KMS-11 (cell line): ENCODE results near the gene SYTL1.

Experiments
- H2AFZ ChIP-seq: fragments of 200-600 bp; sonication (generic); 2 replicates; pipeline ENCODE4 v1.6.1; 2016; ENCODE audit warnings: antibody characterized with exemption, mixed run types, low read depth
- H3K27ac ChIP-seq: fragments of 200-600 bp; sonication (generic); 2 replicates; pipeline ENCODE4 v1.6.1; 2016; ENCODE audit warnings: mild to moderate bottlenecking, mixed run types
- H3K27me3 ChIP-seq: fragments of 200-600 bp; sonication (generic); 2 replicates; pipeline ENCODE4 v1.6.1; 2017; ENCODE audit warnings: mild to moderate bottlenecking, low read depth, mixed run types, moderate library complexity; ENCODE audit not compliant: insufficient read depth
- H3K36me3 ChIP-seq: fragments of 200-600 bp; sonication (generic); 2 replicates; pipeline ENCODE4 v1.6.1; 2017; ENCODE audit warnings: mild to moderate bottlenecking, mixed run types; ENCODE audit not compliant: insufficient read depth
- H3K4me1 ChIP-seq: fragments of 200-600 bp; sonication (generic); 2 replicates; pipeline ENCODE4 v1.6.1; 2016; ENCODE audit warnings: mild to moderate bottlenecking, low read depth, mixed run types; ENCODE audit not compliant: poor library complexity, severe bottlenecking
- H3K4me2 ChIP-seq: fragments of 200-600 bp; sonication (generic); 2 replicates; pipeline ENCODE4 v1.7.0; 2016; ENCODE audit warnings: mild to moderate bottlenecking, mixed run types
- H3K4me3 ChIP-seq: fragments of 200-600 bp; sonication (generic); IDR thresholded peaks from 2 replicates; pipeline ENCODE4 v1.6.1; 2017; ENCODE audit warnings: low read depth, low read length, mixed read lengths; ENCODE audit not compliant: insufficient read depth
- H3K79me2 ChIP-seq: fragments of 200-600 bp; sonication (generic); 2 replicates; pipeline ENCODE4 v1.6.1; 2016; ENCODE audit warnings: low read depth, mixed run types; ENCODE audit not compliant: insufficient read depth
- H3K9ac ChIP-seq: fragments of 200-600 bp; sonication (generic); 2 replicates; pipeline ENCODE4 v1.6.1; 2016; ENCODE audit warnings: mild to moderate bottlenecking, mixed run types
- H4K20me1 ChIP-seq: fragments of 200-600 bp; sonication (generic); 2 replicates; pipeline ENCODE4 v1.6.1; 2016; ENCODE audit warnings: mild to moderate bottlenecking, mixed run types; ENCODE audit not compliant: insufficient read depth
- TF ChIP-seq, protein P1 (sequence below): fragments of 200-600 bp; sonication (generic); conservative IDR thresholded peaks from 2 replicates; pipeline ENCODE4 v1.6.1; 2017; ENCODE audit warnings: low read depth, mild to moderate bottlenecking, antibody characterized with exemption, low read length, moderate library complexity, mixed read lengths

The SYTL1 gene

DNA sequence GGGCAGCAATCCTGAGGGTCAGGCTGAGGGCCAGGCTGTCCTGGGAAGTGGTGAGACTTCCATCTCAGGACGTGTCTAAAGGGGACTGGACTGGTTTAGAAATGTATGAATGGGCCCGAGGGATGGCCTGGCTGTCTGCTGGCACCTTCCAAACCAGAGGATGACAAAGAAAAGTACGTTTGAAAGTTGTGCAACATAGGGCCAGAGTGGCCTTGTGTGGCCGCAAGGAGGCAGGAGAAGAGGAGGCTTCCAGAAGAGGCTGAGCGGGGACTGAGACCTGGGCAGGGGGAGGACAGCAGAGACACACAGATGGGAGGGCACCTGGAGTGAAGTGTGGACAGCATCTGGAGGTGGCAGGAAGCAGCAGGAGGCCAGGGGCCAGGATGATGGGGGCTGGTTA lies 2.6 kb upstream of the SYTL1 start:
- H3K9ac ChIP-seq = no peak overlapping the region
- TF ChIP-seq, protein P1, sequence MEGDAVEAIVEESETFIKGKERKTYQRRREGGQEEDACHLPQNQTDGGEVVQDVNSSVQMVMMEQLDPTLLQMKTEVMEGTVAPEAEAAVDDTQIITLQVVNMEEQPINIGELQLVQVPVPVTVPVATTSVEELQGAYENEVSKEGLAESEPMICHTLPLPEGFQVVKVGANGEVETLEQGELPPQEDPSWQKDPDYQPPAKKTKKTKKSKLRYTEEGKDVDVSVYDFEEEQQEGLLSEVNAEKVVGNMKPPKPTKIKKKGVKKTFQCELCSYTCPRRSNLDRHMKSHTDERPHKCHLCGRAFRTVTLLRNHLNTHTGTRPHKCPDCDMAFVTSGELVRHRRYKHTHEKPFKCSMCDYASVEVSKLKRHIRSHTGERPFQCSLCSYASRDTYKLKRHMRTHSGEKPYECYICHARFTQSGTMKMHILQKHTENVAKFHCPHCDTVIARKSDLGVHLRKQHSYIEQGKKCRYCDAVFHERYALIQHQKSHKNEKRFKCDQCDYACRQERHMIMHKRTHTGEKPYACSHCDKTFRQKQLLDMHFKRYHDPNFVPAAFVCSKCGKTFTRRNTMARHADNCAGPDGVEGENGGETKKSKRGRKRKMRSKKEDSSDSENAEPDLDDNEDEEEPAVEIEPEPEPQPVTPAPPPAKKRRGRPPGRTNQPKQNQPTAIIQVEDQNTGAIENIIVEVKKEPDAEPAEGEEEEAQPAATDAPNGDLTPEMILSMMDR = no peak
- no peak overlapping the region for H2AFZ ChIP-seq
- H4K20me1 ChIP-seq = no peaks in the 10 kb centered on the region
- no peaks in the 10 kb centered on the region for H3K36me3 ChIP-seq
- H3K4me3 ChIP-seq = no peak overlapping the region
- H3K27ac ChIP-seq = no peak overlapping the region
- no peaks in the 10 kb centered on the region for H3K4me1 ChIP-seq
- no peaks in the 10 kb centered on the region for H3K27me3 ChIP-seq
- H3K4me2 ChIP-seq = no peak overlapping the region
- no peaks in the 10 kb centered on the region for H3K79me2 ChIP-seq

DNA sequence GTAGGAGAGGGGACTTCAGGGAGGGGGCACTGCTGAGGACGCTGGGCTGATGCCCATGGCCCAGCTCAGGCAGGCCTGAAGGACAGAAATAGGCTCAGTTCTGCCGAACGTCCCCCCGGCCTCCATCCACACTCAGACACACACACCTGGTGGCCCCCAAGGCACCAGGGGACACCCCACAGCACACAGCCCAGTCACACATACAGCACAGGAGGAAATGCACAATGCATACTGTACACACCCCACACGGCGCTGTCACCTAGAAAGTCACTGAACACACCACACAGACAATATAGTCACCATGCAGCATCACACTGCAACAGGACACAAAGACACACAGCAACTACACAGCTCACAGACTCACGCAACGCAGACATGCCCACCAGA lies 562 bp downstream of the SYTL1 start:
- no peaks in the 10 kb centered on the region for H3K27me3 ChIP-seq
- no peak overlapping the region for H3K4me3 ChIP-seq
- TF ChIP-seq, protein P1 = no peak
- H3K4me2 ChIP-seq = no peak overlapping the region
- H3K4me1 ChIP-seq = no peaks in the 10 kb centered on the region
- no peaks in the 10 kb centered on the region for H3K79me2 ChIP-seq
- no peak overlapping the region for H3K27ac ChIP-seq
- no peaks in the 10 kb centered on the region for H4K20me1 ChIP-seq
- no peak overlapping the region for H3K9ac ChIP-seq
- no peaks in the 10 kb centered on the region for H3K36me3 ChIP-seq
- no peak overlapping the region for H2AFZ ChIP-seq

DNA sequence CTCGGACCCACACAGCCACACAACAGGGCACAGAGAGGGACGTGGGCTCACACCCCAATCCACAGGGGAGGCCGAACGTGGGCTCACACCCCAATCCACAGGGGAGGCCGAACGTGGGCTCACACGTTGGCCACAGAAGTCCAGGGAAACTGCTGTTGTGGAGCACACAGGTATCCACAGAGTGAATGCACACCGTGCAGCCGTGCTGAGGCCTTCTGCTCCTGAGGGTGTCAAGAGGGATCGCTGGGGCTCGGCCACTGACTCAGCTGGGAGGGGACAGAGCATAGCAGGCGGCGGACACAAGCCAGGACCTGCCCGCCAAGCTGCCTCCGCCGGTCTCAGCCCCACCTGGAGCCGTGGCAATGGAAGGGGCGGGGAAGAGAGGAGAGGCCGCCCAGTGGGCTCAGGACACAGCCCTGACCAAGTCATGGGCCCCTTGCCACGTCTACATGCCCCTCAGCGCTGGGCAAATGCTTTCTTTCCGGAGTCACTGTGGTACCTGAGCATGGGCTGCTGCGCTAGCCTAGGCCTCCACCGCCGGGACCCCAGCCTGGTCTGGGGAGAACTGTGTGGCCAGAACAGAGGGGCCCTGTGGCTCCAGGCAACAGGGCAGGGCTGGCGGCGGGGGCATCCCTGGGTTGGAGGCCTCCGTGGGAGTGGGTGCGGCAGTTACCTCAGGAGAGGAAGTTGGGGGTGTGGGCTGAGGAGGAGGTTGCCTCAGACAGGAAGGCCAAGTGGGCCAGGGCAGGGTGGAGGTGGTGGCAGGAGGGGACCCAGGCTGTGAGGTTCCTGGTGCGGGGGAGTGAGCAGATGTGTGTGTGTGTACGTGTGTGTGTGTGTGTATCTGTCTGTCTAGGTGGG lies 1.2 kb downstream of the SYTL1 start:
- Histone ChIP-seq H3K27ac (no peak overlapping the region), H3K27me3 (no peaks in the 10 kb centered on the region), H3K4me2 (no peak overlapping the region), H3K79me2 (no peaks in the 10 kb centered on the region), H4K20me1 (no peaks in the 10 kb centered on the region), H3K9ac (no peak overlapping the region), H3K4me3 (no peak overlapping the region), H3K36me3 (no peaks in the 10 kb centered on the region), H3K4me1 (no peaks in the 10 kb centered on the region), H2AFZ (no peak overlapping the region)
- TF ChIP-seq, protein P1 = no peak

DNA sequence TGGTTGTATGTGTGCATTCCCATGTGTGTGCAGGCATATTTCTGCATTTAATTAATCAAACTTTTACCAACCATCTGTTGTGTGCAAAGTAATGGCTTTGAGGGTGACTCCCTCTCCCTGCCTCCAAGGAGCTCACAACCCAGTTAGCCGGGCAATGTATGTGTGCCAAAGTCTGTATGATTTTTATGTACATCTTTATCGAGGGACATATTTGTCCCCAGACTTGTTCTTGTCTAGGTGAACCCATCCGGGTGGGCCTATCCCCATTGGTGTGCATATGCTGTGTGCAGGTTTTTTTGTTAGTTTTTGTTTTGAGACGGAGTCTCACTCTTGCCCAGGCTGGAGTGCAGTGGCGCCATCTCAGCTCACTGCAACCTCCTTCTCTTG lies 1.8 kb downstream of the SYTL1 start:
- no peak overlapping the region for H2AFZ ChIP-seq
- H3K4me2 ChIP-seq = no peak overlapping the region
- TF ChIP-seq, protein P1 = no peak
- no peak overlapping the region for H3K27ac ChIP-seq
- H3K79me2 ChIP-seq = no peaks in the 10 kb centered on the region
- H3K27me3 ChIP-seq = no peaks in the 10 kb centered on the region
- no peaks in the 10 kb centered on the region for H3K36me3 ChIP-seq
- H3K9ac ChIP-seq = no peak overlapping the region
- no peak overlapping the region for H3K4me3 ChIP-seq
- no peaks in the 10 kb centered on the region for H3K4me1 ChIP-seq
- H4K20me1 ChIP-seq = no peaks in the 10 kb centered on the region
